ENCODE measurements around the gene TRIM25. TPM values are rescaled to one million over a fixed set of nuclear protein-coding genes. Genes with fewer than 3 reads are reported as not detected.

TRIM25 gene
- total RNA-seq, 1 experiment from 2014 or later = 135 TPM

GRCh38 chr17:56956992-56957391, 43.1 kb upstream of the TRIM25 start:
- DNase-seq (ENCODE audit: low read depth, low spot score) (no peak), ATAC-seq (no peak)
- ChIA-PET POLR2A (no interaction called here), CTCF (no interaction called here), RAD21 (ENCODE audit: low non-redundant PET in 1 of 2, low total read pairs in 2 of 2, uncharacterized antibody in 2 of 2, unreplicated experiment in 2 of 2) (no interaction called here)
- Histone ChIP-seq H3K79me2 (ENCODE audit: insufficient read depth, low read length) (peaks cover 81% of the 10 kb centered on the region), H4K20me1 (ENCODE audit: insufficient read depth) (no peaks in the 10 kb centered on the region), H3K9me3 (ENCODE audit: control insufficient read depth in 1 of 2, insufficient read depth in 1 of 2, low read depth in 1 of 2, low read length in 2 of 2) (no peaks in the 10 kb centered on the region), H3K9me2 (ENCODE audit: insufficient read depth) (no peaks in the 10 kb centered on the region), H3K27me3 (ENCODE audit: insufficient read depth, low read length) (no peaks in the 10 kb centered on the region), H3K4me2 (ENCODE audit: low read length) (no peak overlapping the region), H3K4me1 (ENCODE audit: control insufficient read depth in 1 of 2, insufficient read depth in 2 of 2, low read length in 2 of 2) (peaks cover 7 to 18% of the 10 kb centered on the region in 2 experiments; a peak in 3 of 4 replicates), H3K4me3 (replicated peaks in 1 of 2; ENCODE audit: low read depth in 1 of 2, low read length in 2 of 2) (no peak overlapping the region), H2AFZ (ENCODE audit: low read depth, low read length, poor library complexity, severe bottlenecking) (no peak overlapping the region), H3K9ac (ENCODE audit: low read length) (no peak overlapping the region), H3K27ac (ENCODE audit: low read depth, low read length) (no peak overlapping the region), H3K36me3 (ENCODE audit: control insufficient read depth in 1 of 2, insufficient read depth in 2 of 2, low read length in 2 of 2) (peaks cover 4 to 6% of the 10 kb centered on the region in 2 experiments; a peak in 1 of 4 replicates)
- intact Hi-C loops (cut with micrococcal nuclease) = no loop called here
- no TSS peak for BruUV-seq (replicated peaks)
- TF ChIP-seq REST (IDR thresholded peaks at IDR 0.05; ENCODE audit: low read depth) (no peak), JUND (IDR thresholded peaks at IDR 0.05) (no peak), SRF (IDR thresholded peaks at IDR 0.05; ENCODE audit: low read depth) (no peak), ZNF274 (IDR thresholded peaks at IDR 0.05; ENCODE audit: low read depth, low read length) (no peak), CBX3 (IDR thresholded peaks at IDR 0.05; ENCODE audit: low read depth) (no peak), ATF3 (IDR thresholded peaks at IDR 0.05) (no peak), CTCF (IDR thresholded peaks at IDR 0.05 in 2 of 3, conservative IDR thresholded peaks at IDR 0.05 in 1 of 3; ENCODE audit: borderline replicate concordance in 1 of 3, insufficient read depth in 1 of 3, low read depth in 2 of 3, low read length in 2 of 3) (no peak), YY1 (IDR thresholded peaks at IDR 0.05; ENCODE audit: extremely low read depth, insufficient replicate concordance, low read depth, low read length) (no peak), SP1 (IDR thresholded peaks at IDR 0.05; ENCODE audit: low read depth) (no peak), ZFX (IDR thresholded peaks at IDR 0.05) (no peak), EGR1 (IDR thresholded peaks at IDR 0.05; ENCODE audit: low read depth) (no peak), MAX (IDR thresholded peaks at IDR 0.05) (no peak), SIN3A (IDR thresholded peaks at IDR 0.05; ENCODE audit: low read depth) (no peak), ZBTB33 (IDR thresholded peaks at IDR 0.05; ENCODE audit: extremely low read depth, insufficient replicate concordance, low read length) (no peak), CEBPB (IDR thresholded peaks at IDR 0.05; ENCODE audit: low read depth) (no peak), POLR2AphosphoS5 (IDR thresholded peaks at IDR 0.05; ENCODE audit: low read depth, low read length) (no peak), FOSL1 (IDR thresholded peaks at IDR 0.05; ENCODE audit: low read depth) (no peak), ELF1 (IDR thresholded peaks at IDR 0.05; ENCODE audit: borderline replicate concordance, low read depth) (no peak), EZH2 (IDR thresholded peaks at IDR 0.05) (no peak), TCF7L2 (IDR thresholded peaks at IDR 0.05; ENCODE audit: borderline replicate concordance, extremely low read depth, insufficient read depth, insufficient read length) (no peak)

Measured in HCT116 (cell line).